H1 (cell line): Measurements from ENCODE around the gene TSC22D1.

ENCODE experiments used
- CBX5 ChIP-seq: fragments of 300-800, 300-1000 bp; sonication (generic); IDR thresholded peaks from 2 replicates; pipeline ENCODE4 v1.7.1; 2016; ENCODE audit warnings: antibody characterized with exemption, low read length, low read depth
- CEBPB ChIP-seq: IDR thresholded peaks from 2 replicates; pipeline ENCODE4 v1.6.1; 2012; ENCODE audit warnings: low read depth, low read length
- EZH2 ChIP-seq: fragments of 200-600 bp; sonication (generic); IDR thresholded peaks from 2 replicates; pipeline ENCODE4 v1.7.1; 2012; ENCODE audit warnings: low read depth, mild to moderate bottlenecking, moderate library complexity, low read length, inconsistent platforms; ENCODE audit not compliant: severe bottlenecking
- NANOG ChIP-seq: IDR thresholded peaks from 2 replicates; pipeline ENCODE4 v1.6.1; 2011; ENCODE audit warnings: low read length, low read depth, mild to moderate bottlenecking, inconsistent platforms; ENCODE audit not compliant: insufficient read depth, poor library complexity, severe bottlenecking
- POLR2A ChIP-seq, 2 experiments: IDR thresholded peaks; 1 replicate in 1 of 2; 2 replicates in 1 of 2; pipeline ENCODE4 v1.6.1; 2011; ENCODE audit warnings: low read depth in 2 of 2, low read length in 2 of 2, mild to moderate bottlenecking in 2 of 2; ENCODE audit errors: control extremely low read depth in 1 of 2
- POLR2AphosphoS5 ChIP-seq: IDR thresholded peaks from 2 replicates; pipeline ENCODE4 v1.6.1; 2011; ENCODE audit warnings: low read depth, low read length
- SP2 ChIP-seq: IDR thresholded peaks from 2 replicates; pipeline ENCODE4 v1.6.1; 2012; ENCODE audit warnings: mild to moderate bottlenecking, low read length, inconsistent platforms
- SRF ChIP-seq: IDR thresholded peaks from 2 replicates; pipeline ENCODE4 v1.6.1; 2011; ENCODE audit warnings: mild to moderate bottlenecking, low read depth, low read length, moderate library complexity
- TF ChIP-seq, protein P1 (sequence below), 3 experiments: IDR thresholded peaks; 1 replicate in 2 of 3; 2 replicates in 1 of 3; pipeline versions ENCODE4 v1.5.1 to v1.6.1; 2011; ENCODE audit warnings: low read length in 3 of 3, mild to moderate bottlenecking in 3 of 3, inconsistent platforms in 2 of 3, low read depth in 1 of 3, moderate library complexity in 1 of 3; ENCODE audit not compliant: insufficient read depth in 1 of 3; ENCODE audit errors: control extremely low read depth in 1 of 3
- TF ChIP-seq, protein P2 (sequence below): IDR thresholded peaks from 2 replicates; pipeline ENCODE4 v1.6.1; 2012; ENCODE audit warnings: inconsistent platforms

DNA sequence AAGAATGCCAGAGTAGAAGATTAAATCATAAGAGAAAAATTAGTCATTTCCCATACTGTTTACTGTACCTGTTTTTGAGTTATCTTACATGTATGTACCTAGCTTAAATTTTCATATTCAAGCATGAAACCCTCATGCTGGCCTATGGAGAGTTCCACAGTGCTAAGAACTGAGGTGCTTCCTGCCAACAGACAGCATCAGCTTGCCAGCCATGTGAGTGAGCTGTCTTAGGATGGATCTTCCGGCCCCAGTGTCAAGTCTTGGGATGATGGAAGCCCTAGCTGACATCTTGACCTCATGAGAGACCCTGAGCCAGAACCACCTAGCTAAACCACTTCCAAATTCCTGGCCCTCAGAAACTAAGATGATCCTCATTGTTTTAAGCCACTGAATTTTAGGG lies 112.4 kb downstream of the TSC22D1 start:
- TF ChIP-seq EZH2 (no peak), SP2 (no peak), POLR2AphosphoS5 (no peak), CEBPB (no peak), POLR2A (IDR thresholded peaks at IDR 0.05; ENCODE audit: control extremely low read depth in 1 of 2, low read depth in 2 of 2, low read length in 2 of 2) (no peak), NANOG (no peak), CBX5 (no peak), SRF (no peak)
- TF ChIP-seq, protein P1, sequence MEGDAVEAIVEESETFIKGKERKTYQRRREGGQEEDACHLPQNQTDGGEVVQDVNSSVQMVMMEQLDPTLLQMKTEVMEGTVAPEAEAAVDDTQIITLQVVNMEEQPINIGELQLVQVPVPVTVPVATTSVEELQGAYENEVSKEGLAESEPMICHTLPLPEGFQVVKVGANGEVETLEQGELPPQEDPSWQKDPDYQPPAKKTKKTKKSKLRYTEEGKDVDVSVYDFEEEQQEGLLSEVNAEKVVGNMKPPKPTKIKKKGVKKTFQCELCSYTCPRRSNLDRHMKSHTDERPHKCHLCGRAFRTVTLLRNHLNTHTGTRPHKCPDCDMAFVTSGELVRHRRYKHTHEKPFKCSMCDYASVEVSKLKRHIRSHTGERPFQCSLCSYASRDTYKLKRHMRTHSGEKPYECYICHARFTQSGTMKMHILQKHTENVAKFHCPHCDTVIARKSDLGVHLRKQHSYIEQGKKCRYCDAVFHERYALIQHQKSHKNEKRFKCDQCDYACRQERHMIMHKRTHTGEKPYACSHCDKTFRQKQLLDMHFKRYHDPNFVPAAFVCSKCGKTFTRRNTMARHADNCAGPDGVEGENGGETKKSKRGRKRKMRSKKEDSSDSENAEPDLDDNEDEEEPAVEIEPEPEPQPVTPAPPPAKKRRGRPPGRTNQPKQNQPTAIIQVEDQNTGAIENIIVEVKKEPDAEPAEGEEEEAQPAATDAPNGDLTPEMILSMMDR (IDR thresholded peaks at IDR 0.05; ENCODE audit: control extremely low read depth in 1 of 3, insufficient read depth in 1 of 3, low read depth in 1 of 3, low read length in 3 of 3), result no peak
- TF ChIP-seq, protein P2, sequence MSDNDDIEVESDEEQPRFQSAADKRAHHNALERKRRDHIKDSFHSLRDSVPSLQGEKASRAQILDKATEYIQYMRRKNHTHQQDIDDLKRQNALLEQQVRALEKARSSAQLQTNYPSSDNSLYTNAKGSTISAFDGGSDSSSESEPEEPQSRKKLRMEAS, result no peak
